Left kidney (tissue), 2 donors: ENCODE results near the gene OR10A3. TPM values are rescaled to one million over a fixed set of nuclear protein-coding genes. Genes with fewer than 3 reads are reported as not detected.

Experiments used
- DNase-seq: peaks from one replicate; pipeline ENCODE4 v3.0.0-alpha.2; 2013
- polyA plus RNA-seq: library from polyadenylated mRNA; unstranded; fragments of 120-200 nt; gene quantifications from one replicate; pipeline ENCODE4 v1.2.1, GENCODE V29; 2013; ENCODE audit not compliant: insufficient read length

Gene OR10A3
- polyA plus RNA-seq, 1 donor, result 0.27 TPM

- no peak for DNase-seq
Observed at GRCh38 chr11:7892059-7892699, 49.3 kb downstream of the OR10A3 start.

- peak; percentile 69 for DNase-seq
Observed at GRCh38 chr11:7890417-7891172, 50.9 kb downstream of the OR10A3 start.

- no peak for DNase-seq
Observed at GRCh38 chr11:7889985-7890384, 51.5 kb downstream of the OR10A3 start.

Other genes with a start within 250 kb of the OR10A3 start
- 4.0 TPM for gene OVCH2, start 235.2 kb downstream of the OR10A3 start, polyA plus RNA-seq
- gene OR5P2, start 144.8 kb downstream of the OR10A3 start, polyA plus RNA-seq, result 0.13 TPM
- not detected for gene OR5P3, start 110.9 kb downstream of the OR10A3 start, polyA plus RNA-seq
- 0.05 TPM for gene OR10A6, start 10.4 kb downstream of the OR10A3 start, polyA plus RNA-seq
- gene NLRP10, start 23.7 kb upstream of the OR10A3 start, polyA plus RNA-seq, result 0.05 TPM
- 339 TPM for gene EIF3F, start 45.6 kb upstream of the OR10A3 start, polyA plus RNA-seq
- gene TUB, start 139.5 kb upstream of the OR10A3 start, polyA plus RNA-seq, result 27.2 TPM
- 21.0 TPM for gene RIC3, start 227.3 kb upstream of the OR10A3 start, polyA plus RNA-seq